H1 (cell line): ENCODE results near the gene OTUD6A. TPM values are rescaled to one million over a fixed set of nuclear protein-coding genes. Genes with fewer than 3 reads are reported as not detected.

Experiments
- CTCF ChIA-PET: fragments of 300-600 bp; sonication (Branson Sonifier 250); formaldehyde crosslinking; loops from one replicate; lab custom pipeline; 2021; ENCODE audit not compliant: partially characterized antibody; lab: Charles Lee
- POLR2A ChIA-PET: fragments of 300-600 bp; sonication (Branson Sonifier 250); formaldehyde crosslinking; loops from one replicate; lab custom pipeline; 2021; ENCODE audit warnings: inconsistent platforms; ENCODE audit not compliant: partially characterized antibody; lab: Charles Lee
- DNase-seq, 2 experiments: peaks; one replicate each; pipeline versions ENCODE4 v3.0.0 to v3.0.0-alpha.2; 2010 to 2022; ENCODE audit warnings: low spot score in 2 of 2, low read depth in 1 of 2, mixed read lengths in 1 of 2
- FAIRE-seq: peaks from 2 replicates; lab custom pipeline; 2011; peaks lifted over from hg19 to GRCh38; lab: Jason Lieb, UNC
- H2AFZ ChIP-seq: 2 replicates; pipeline ENCODE4 v1.8.1; 2012; ENCODE audit warnings: low read length, inconsistent platforms
- H2AK5ac ChIP-seq: 2 replicates; pipeline ENCODE4 v1.6.1; 2013; ENCODE audit warnings: low read depth, low read length
- H2BK120ac ChIP-seq: replicated peaks from 2 replicates; pipeline ENCODE3; 2013; ENCODE audit warnings: low read depth, low read length, inconsistent platforms
- H2BK12ac ChIP-seq: 2 replicates; pipeline ENCODE4 v1.6.1; 2013; ENCODE audit warnings: low read depth, low read length
- H2BK15ac ChIP-seq: 2 replicates; pipeline ENCODE4 v1.6.1; 2013; ENCODE audit warnings: low read length
- H2BK20ac ChIP-seq: 2 replicates; pipeline ENCODE4 v1.6.1; 2013; ENCODE audit warnings: low read length
- H2BK5ac ChIP-seq: 2 replicates; pipeline ENCODE4 v1.6.1; 2013; ENCODE audit warnings: low read depth, low read length
- H3K14ac ChIP-seq: 2 replicates; pipeline ENCODE4 v1.6.1; 2013; ENCODE audit warnings: inconsistent platforms; ENCODE audit not compliant: insufficient read length
- H3K18ac ChIP-seq: 2 replicates; pipeline ENCODE4 v1.6.1; 2013; ENCODE audit warnings: low read length; ENCODE audit errors: extremely low read depth
- H3K23ac ChIP-seq: 2 replicates; pipeline ENCODE4 v1.6.1; 2013; ENCODE audit warnings: inconsistent platforms; ENCODE audit not compliant: insufficient read length
- H3K23me2 ChIP-seq: 2 replicates; pipeline ENCODE4 v1.6.1; 2013; ENCODE audit warnings: low read depth, low read length
- H3K27ac ChIP-seq: 2 replicates; pipeline ENCODE4 v1.6.1; 2011; ENCODE audit warnings: low read depth, low read length, inconsistent platforms
- H3K27me3 ChIP-seq, 4 experiments: replicated peaks in 1 of 4; 1 replicate in 1 of 4; 2 replicates in 3 of 4; pipeline versions ENCODE4 v1.6.1 to v1.8.1; 2011 to 2013; ENCODE audit warnings: low read length in 3 of 4, mild to moderate bottlenecking in 3 of 4, inconsistent platforms in 2 of 4, mixed read lengths in 2 of 4, moderate library complexity in 1 of 4; ENCODE audit not compliant: control insufficient read depth in 3 of 4, insufficient read depth in 3 of 4; ENCODE audit errors: extremely low read depth in 1 of 4
- H3K36me3 ChIP-seq, 4 experiments: 2 replicates each; pipeline versions ENCODE4 v1.6.1 to v1.8.1; 2011 to 2013; ENCODE audit warnings: mild to moderate bottlenecking in 4 of 4, low read length in 3 of 4, moderate library complexity in 2 of 4, control low read depth in 1 of 4, inconsistent platforms in 1 of 4; ENCODE audit not compliant: insufficient read depth in 4 of 4, control insufficient read depth in 2 of 4
- H3K4ac ChIP-seq: replicated peaks from 2 replicates; pipeline ENCODE3; 2013; ENCODE audit warnings: low read length, low read depth, mixed read lengths, inconsistent platforms; ENCODE audit not compliant: insufficient read length
- H3K4me1 ChIP-seq, 4 experiments: replicated peaks in 1 of 4; 1 replicate in 1 of 4; 2 replicates in 3 of 4; pipeline versions ENCODE4 v1.6.1 to v1.8.1; 2011 to 2013; ENCODE audit warnings: low read length in 3 of 4, inconsistent platforms in 2 of 4, mixed read lengths in 1 of 4; ENCODE audit not compliant: insufficient read depth in 4 of 4, control insufficient read depth in 3 of 4
- H3K4me2 ChIP-seq, 2 experiments: 2 replicates each; pipeline versions ENCODE4 v1.6.1 to v1.8.1; 2011 to 2013; ENCODE audit warnings: low read depth in 2 of 2, low read length in 2 of 2, control low read depth in 1 of 2, inconsistent platforms in 1 of 2, mild to moderate bottlenecking in 1 of 2; ENCODE audit not compliant: insufficient read depth in 1 of 2
- H3K4me3 ChIP-seq, 4 experiments: fragments of 200-600, 300-600 bp in 1 of 4; sonication (generic), shearing (Covaris generic), sonication (Bioruptor Twin) in 1 of 4; 2 replicates each; pipeline versions ENCODE4 v1.5.1 to v1.8.1; 2011 to 2016; ENCODE audit warnings: low read length in 4 of 4, low read depth in 3 of 4, control low read depth in 2 of 4, inconsistent platforms in 2 of 4, mild to moderate bottlenecking in 2 of 4, mixed read lengths in 1 of 4, moderate library complexity in 1 of 4; ENCODE audit not compliant: insufficient read depth in 2 of 4; ENCODE audit errors: extremely low read depth in 1 of 4
- H3K56ac ChIP-seq: replicated peaks from 2 replicates; pipeline ENCODE3; 2013; ENCODE audit warnings: low read depth, mild to moderate bottlenecking, mixed read lengths, low read length, inconsistent platforms; ENCODE audit not compliant: insufficient read length
- H3K79me1 ChIP-seq: 2 replicates; pipeline ENCODE4 v1.6.1; 2013; ENCODE audit warnings: low read depth, low read length, control low read depth
- H3K79me2 ChIP-seq, 2 experiments: 2 replicates each; pipeline versions ENCODE4 v1.6.1 to v1.8.1; 2012 to 2013; ENCODE audit warnings: low read length in 2 of 2, mild to moderate bottlenecking in 2 of 2, inconsistent platforms in 1 of 2; ENCODE audit not compliant: insufficient read depth in 2 of 2, control insufficient read depth in 1 of 2
- H3K9ac ChIP-seq, 4 experiments: replicated peaks in 1 of 4; 1 replicate in 1 of 4; 2 replicates in 3 of 4; pipeline versions ENCODE4 v1.6.1 to v1.8.1; 2011 to 2013; ENCODE audit warnings: low read depth in 3 of 4, low read length in 3 of 4, control low read depth in 2 of 4, mild to moderate bottlenecking in 2 of 4, moderate library complexity in 2 of 4, inconsistent platforms in 1 of 4; ENCODE audit errors: extremely low read depth in 1 of 4
- H3K9me3 ChIP-seq, 2 experiments: 2 replicates each; pipeline versions ENCODE4 v1.6.1 to v1.8.1; 2012 to 2013; ENCODE audit warnings: mild to moderate bottlenecking in 2 of 2, moderate library complexity in 2 of 2, control low read depth in 1 of 2, inconsistent platforms in 1 of 2, low read depth in 1 of 2, low read length in 1 of 2, mixed read lengths in 1 of 2; ENCODE audit not compliant: insufficient read depth in 2 of 2
- H4K20me1 ChIP-seq, 2 experiments: replicated peaks in 1 of 2; 2 replicates each; pipeline versions ENCODE3 to v1.8.1; 2011 to 2013; ENCODE audit warnings: inconsistent platforms in 2 of 2, low read length in 2 of 2, mild to moderate bottlenecking in 1 of 2; ENCODE audit not compliant: insufficient read depth in 2 of 2, control insufficient read depth in 1 of 2
- H4K5ac ChIP-seq: 2 replicates; pipeline ENCODE4 v1.6.1; 2013; ENCODE audit warnings: low read length, low read depth, mixed read lengths, inconsistent platforms; ENCODE audit not compliant: insufficient read length
- H4K8ac ChIP-seq: 2 replicates; pipeline ENCODE4 v1.8.0; 2013; ENCODE audit warnings: mild to moderate bottlenecking, moderate library complexity, low read length, inconsistent platforms; ENCODE audit not compliant: insufficient read depth; ENCODE audit errors: extremely low read depth
- H4K91ac ChIP-seq: replicated peaks from 2 replicates; pipeline ENCODE3; 2013; ENCODE audit warnings: low read length, mixed read lengths, inconsistent platforms; ENCODE audit not compliant: insufficient read length
- BACH1 ChIP-seq: IDR thresholded peaks from 2 replicates; pipeline ENCODE4 v1.6.1; 2012; ENCODE audit warnings: low read length, improper control_type of control experiment
- CHD1 ChIP-seq: IDR thresholded peaks from 2 replicates; pipeline ENCODE4 v1.6.1; 2012; ENCODE audit warnings: low read depth, low read length, improper control_type of control experiment
- WGBS, 2 experiments: shearing (Covaris generic) in 1 of 2; methylation state at CpG; one replicate each; pipeline versions ENCODE4 v1.1.6 to v1.1.7; 2013 to 2015; ENCODE audit warnings: low lambda C conversion rate in 2 of 2, mixed read lengths in 2 of 2, inconsistent platforms in 1 of 2, low coverage in 1 of 2, missing lambda C conversion rate in 1 of 2; ENCODE audit not compliant: insufficient replicate concordance in 2 of 2, insufficient coverage in 1 of 2, insufficient read length in 1 of 2; ENCODE audit errors: extremely low coverage in 1 of 2, missing lambda C conversion rate in 1 of 2; 5-methylcytosine and 5-hydroxymethylcytosine counted together
- polyA plus RNA-seq, 7 experiments: library from polyadenylated mRNA; depleted of rRNA in 3 of 7; stranded (reverse) in 5 of 7; unstranded in 2 of 7; fragments of >200 nt in 5 of 7; fragments of 200-250 nt in 2 of 7; gene quantifications; 1 replicate in 5 of 7; 2 replicates in 1 of 7; 4 replicates in 1 of 7; pipeline versions ENCODE4 v1.2.1 to v1.2.3, GENCODE V29; 2011 to 2013; ENCODE audit warnings: missing spikeins in 2 of 7, mixed read lengths in 2 of 7
- total RNA-seq: library from RNA; stranded (reverse); fragmentation: NEBNext Ultra II Directional; extraction: Animal tissue kit (Norgen Biotek cat#: 25700); gene quantifications from 2 replicates; pipeline ENCODE4 v1.2.1, GENCODE V29; 2021
- TF ChIP-seq, protein P1 (sequence below), 3 experiments: IDR thresholded peaks; 1 replicate in 2 of 3; 2 replicates in 1 of 3; pipeline versions ENCODE4 v1.5.1 to v1.6.1; 2011; ENCODE audit warnings: low read length in 3 of 3, mild to moderate bottlenecking in 3 of 3, inconsistent platforms in 2 of 3, low read depth in 1 of 3, moderate library complexity in 1 of 3; ENCODE audit not compliant: insufficient read depth in 1 of 3; ENCODE audit errors: control extremely low read depth in 1 of 3

The OTUD6A gene
- total and polyA plus RNA-seq, 2 of the 8 experiments (the other 6 are each of a cell fraction or from before 2014, with no cell fraction given), result 0.09 to 0.17 TPM

DNA sequence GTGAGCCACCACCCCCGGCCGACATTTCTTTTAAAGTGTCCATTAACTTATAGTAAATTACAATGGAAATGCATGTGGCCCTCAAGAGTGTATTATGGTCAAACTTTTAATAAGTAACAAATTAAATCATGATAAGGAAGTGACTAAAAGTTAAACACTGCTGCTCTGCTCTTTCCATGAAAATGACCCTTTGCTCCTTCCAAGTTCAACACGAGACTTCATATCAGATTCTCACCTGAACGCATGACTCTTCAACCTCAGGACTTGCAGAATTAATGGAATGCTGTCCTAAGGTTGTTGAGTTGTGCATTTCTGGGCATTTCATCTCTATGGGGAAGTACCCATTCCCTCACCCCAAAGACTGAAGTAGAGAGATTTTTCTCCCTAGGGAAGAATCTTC lies 39.6 kb upstream of the OTUD6A start:
- Histone ChIP-seq H2AFZ (no peak overlapping the region), H3K23ac (no peak overlapping the region), H3K36me3 (no peaks in the 10 kb centered on the region), H3K14ac (no peak overlapping the region), H2BK20ac (no peak overlapping the region), H3K4me1 (no peaks in the 10 kb centered on the region), H2BK5ac (no peak overlapping the region), H3K79me1 (no peaks in the 10 kb centered on the region), H4K5ac (no peak overlapping the region), H3K18ac (no peak overlapping the region), H3K56ac (no peak overlapping the region), H3K79me2 (no peaks in the 10 kb centered on the region), H3K9ac (no peak overlapping the region), H3K27ac (no peak overlapping the region), H3K4me2 (no peak overlapping the region), H2AK5ac (no peak overlapping the region), H4K91ac (no peak overlapping the region), H3K23me2 (no peaks in the 10 kb centered on the region), H2BK12ac (no peak overlapping the region), H4K8ac (no peak overlapping the region), H2BK120ac (no peak overlapping the region), H2BK15ac (no peak overlapping the region), H3K4me3 (no peak overlapping the region), H3K4ac (no peak overlapping the region), H3K9me3 (no peaks in the 10 kb centered on the region), H3K27me3 (no peaks in the 10 kb centered on the region), H4K20me1 (no peaks in the 10 kb centered on the region)
- POLR2A ChIA-PET, result no interaction called here
- WGBS, 2 experiments, result 94% methylated on average over 2 of the region's 4 CpGs; no CpG with 5 or more reads in 1 of the 2 experiments
- DNase-seq (no peak), FAIRE-seq (no peak)
- CTCF ChIA-PET, result no interaction called here
- no peak for TF ChIP-seq BACH1
- TF ChIP-seq, protein P1, sequence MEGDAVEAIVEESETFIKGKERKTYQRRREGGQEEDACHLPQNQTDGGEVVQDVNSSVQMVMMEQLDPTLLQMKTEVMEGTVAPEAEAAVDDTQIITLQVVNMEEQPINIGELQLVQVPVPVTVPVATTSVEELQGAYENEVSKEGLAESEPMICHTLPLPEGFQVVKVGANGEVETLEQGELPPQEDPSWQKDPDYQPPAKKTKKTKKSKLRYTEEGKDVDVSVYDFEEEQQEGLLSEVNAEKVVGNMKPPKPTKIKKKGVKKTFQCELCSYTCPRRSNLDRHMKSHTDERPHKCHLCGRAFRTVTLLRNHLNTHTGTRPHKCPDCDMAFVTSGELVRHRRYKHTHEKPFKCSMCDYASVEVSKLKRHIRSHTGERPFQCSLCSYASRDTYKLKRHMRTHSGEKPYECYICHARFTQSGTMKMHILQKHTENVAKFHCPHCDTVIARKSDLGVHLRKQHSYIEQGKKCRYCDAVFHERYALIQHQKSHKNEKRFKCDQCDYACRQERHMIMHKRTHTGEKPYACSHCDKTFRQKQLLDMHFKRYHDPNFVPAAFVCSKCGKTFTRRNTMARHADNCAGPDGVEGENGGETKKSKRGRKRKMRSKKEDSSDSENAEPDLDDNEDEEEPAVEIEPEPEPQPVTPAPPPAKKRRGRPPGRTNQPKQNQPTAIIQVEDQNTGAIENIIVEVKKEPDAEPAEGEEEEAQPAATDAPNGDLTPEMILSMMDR (IDR thresholded peaks at IDR 0.05; ENCODE audit: control extremely low read depth in 1 of 3, insufficient read depth in 1 of 3, low read depth in 1 of 3, low read length in 3 of 3), result no peak
- TF ChIP-seq CHD1, result no peak
